NB4 (cell line): ENCODE measurements around the gene ATG4D.

Source experiments
- DNase-seq: peaks from one replicate; pipeline ENCODE4 v3.0.0; 2010; ENCODE audit warnings: low read depth
- H3K4me3 ChIP-seq: one replicate; pipeline ENCODE4 v1.5.1; 2011; ENCODE audit warnings: mild to moderate bottlenecking, low read depth, low read length, moderate library complexity
- CTCF ChIP-seq: IDR thresholded peaks from one replicate; pipeline ENCODE4 v1.5.1; 2012; ENCODE audit warnings: low read depth, low read length
- MYC ChIP-seq: IDR thresholded peaks from 2 replicates; pipeline ENCODE4 v1.6.1; 2011; ENCODE audit warnings: low read depth, low read length
- POLR2A ChIP-seq: IDR thresholded peaks from 2 replicates; pipeline ENCODE4 v1.6.1; 2011; ENCODE audit warnings: mild to moderate bottlenecking; ENCODE audit not compliant: insufficient read length; ENCODE audit errors: extremely low read depth
- TF ChIP-seq, protein P1 (sequence below): IDR thresholded peaks from 2 replicates; pipeline ENCODE4 v1.6.1; 2011; ENCODE audit warnings: low read depth, low read length

The ATG4D gene

GRCh38 chr19:10517361-10517759, 26.3 kb upstream of the ATG4D start, which contains the start of gene S1PR5:
TSS of gene S1PR5 (minus strand) at chr19:10517447. CDS start at chr19:10515011, 2,436 bp downstream.
- peak within 1 kb of the TSS; percentile 5 for H3K4me3 ChIP-seq
- DNase-seq: no peak
- TF ChIP-seq, protein P1, sequence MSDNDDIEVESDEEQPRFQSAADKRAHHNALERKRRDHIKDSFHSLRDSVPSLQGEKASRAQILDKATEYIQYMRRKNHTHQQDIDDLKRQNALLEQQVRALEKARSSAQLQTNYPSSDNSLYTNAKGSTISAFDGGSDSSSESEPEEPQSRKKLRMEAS: no peak
- TF ChIP-seq MYC (no peak), POLR2A (no peak), CTCF (no peak)

DNA sequence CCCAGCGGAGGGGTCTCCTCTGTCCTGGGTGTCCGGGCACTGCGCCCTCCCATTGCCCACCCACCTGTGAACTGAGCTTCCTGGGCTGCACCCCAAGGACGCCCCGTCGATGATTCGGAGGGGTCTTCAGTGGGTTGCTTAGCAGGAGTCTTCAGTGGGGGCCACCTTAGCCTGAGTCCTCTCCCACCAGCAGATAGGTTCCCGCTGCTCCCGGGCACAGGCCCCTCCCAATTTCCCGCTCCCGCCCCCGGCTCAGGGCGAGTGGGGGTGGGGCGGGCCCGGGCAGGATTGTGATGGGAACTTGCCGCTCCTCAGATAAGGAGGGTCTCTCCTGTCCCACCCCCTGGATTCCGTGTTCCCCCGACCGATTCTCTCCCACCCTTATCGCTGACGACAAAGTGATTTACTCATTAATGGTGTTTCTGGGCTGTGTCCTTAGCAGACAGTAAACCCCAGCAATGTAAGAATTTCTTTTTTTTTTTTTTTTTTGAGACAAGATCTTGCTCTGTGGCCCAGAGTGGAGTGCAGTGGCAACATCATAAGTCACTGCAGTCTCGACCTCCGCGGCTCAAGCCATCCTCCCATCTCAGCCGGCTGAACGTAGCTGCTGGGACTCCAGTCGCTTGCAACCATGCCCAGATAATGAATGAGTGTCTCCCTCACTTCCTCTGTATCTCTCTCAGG, 25.8 kb upstream of the ATG4D start:
- peak overlapping the region; percentile 5 for H3K4me3 ChIP-seq
- DNase-seq: peak; percentile 70
- TF ChIP-seq MYC: no peak
- no peak for TF ChIP-seq POLR2A
- TF ChIP-seq, protein P1: no peak
- TF ChIP-seq CTCF: no peak

DNA sequence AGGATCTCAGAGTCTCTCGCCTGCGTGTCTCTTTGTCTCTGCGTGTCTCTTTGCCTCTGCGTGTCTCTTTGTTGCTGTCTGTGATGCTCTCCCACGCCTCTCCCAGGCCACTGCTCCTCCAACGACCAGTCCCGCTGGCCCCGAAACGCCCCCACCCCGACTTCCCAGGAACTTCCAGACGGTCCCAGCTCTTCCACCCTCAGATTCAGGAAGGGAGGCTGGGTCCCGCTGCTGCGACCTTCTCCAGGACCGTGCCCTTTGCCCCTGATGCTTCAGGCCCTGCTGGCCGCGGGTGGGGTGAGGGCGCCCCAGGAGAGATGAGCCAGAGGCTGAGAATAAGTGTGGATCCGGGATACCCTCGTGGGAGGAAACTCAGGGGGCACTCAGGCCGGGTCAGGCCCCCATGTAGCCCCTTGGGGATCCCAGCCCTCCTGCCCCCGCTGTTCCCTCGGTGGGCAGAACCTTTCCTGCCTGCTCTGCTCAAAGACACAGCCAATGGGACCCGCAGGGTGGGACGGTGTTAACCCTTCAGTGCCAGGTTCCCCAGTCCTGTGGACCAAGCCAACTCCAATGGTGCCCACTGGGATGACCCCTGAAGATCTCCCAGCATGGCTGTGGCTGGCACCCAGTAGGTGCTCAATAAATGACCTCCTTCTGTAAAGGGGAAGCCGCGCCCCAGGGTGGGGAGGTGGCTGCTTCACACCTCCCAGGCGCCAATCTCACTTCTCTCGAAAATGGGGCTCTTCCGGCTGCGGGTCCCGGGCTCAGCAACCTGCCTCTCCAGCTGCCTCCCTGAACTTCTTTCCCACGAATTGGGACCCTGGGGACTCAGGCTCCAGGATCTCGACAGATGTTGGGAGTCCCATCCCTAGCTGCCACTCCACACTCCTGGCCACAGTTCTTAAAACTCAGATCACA, 25.0 kb upstream of the ATG4D start:
- DNase-seq: no peak
- H3K4me3 ChIP-seq: no peak overlapping the region
- TF ChIP-seq, protein P1: no peak
- TF ChIP-seq MYC: no peak
- TF ChIP-seq POLR2A: no peak
- TF ChIP-seq CTCF: no peak

- no peak for TF ChIP-seq POLR2A
- TF ChIP-seq MYC: no peak
- TF ChIP-seq CTCF: no peak
- TF ChIP-seq, protein P1: no peak
- no peak overlapping the region for H3K4me3 ChIP-seq
- no peak for DNase-seq
Measured at GRCh38 chr19:10519421-10519820, 24.3 kb upstream of the ATG4D start.

DNA sequence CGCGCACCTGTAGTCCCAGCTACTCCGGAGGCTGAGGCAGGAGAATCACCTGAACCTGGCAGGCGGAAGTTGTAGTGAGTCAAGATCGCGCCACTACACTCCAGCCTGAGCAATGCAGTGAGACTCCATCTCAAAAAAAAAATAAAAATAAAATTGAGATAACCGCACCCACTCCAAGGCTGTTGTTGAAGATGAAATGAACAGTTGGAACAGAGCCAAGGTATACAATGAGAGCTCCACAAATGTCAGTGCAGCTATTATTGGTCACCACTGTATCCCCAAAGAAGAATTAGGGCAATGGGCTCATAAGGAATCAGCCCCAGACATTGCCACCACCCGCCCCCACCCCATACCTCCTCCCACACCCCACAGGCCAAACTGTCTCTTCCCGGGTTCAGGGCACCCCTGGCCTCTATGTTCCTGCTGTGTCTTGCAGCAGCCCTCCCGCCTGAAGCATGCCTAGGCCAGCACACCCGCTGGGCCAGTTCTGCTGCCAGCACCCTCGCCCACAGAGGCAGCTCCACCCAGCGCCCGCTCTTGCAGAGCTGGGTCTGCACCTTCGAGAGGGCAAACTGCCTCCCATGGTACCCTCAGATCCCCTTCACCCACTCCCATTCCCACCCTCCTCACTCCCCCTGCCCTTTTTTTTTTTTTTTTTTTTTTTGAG, 22.9 kb upstream of the ATG4D start:
- H3K4me3 ChIP-seq: no peak overlapping the region
- no peak for TF ChIP-seq POLR2A
- no peak for TF ChIP-seq CTCF
- TF ChIP-seq MYC: no peak
- TF ChIP-seq, protein P1: no peak
- DNase-seq: no peak
